Endothelial cell of umbilical vein (primary cell): ENCODE measurements around the gene SNN. TPM values are rescaled to one million over a fixed set of nuclear protein-coding genes. Genes with fewer than 3 reads are reported as not detected.

Source experiments
- BruUV-seq: library from RNA; stranded (reverse); fragments of 400-500 nt; replicated peaks from 2 replicates; lab custom pipeline; 2021; lab: Mats Ljungman, UMichigan
- CTCF ChIA-PET: fragments of 300-600, 350-600 bp; sonication (Branson Sonifier 250); formaldehyde crosslinking; loops from one replicate; lab custom pipeline; 2021; ENCODE audit warnings: antibody characterized with exemption, inconsistent platforms; lab: Charles Lee
- POLR2A ChIA-PET: fragments of 300-600, 350-600 bp; sonication (Branson Sonifier 250); formaldehyde crosslinking; loops from one replicate; lab custom pipeline; 2021; ENCODE audit warnings: antibody characterized with exemption, inconsistent platforms; lab: Charles Lee
- DNase-seq: peaks from one replicate; pipeline ENCODE4 v3.0.0-alpha.2; 2011; ENCODE audit warnings: low read depth, low spot score
- FAIRE-seq: peaks from 2 replicates; lab custom pipeline; 2011; peaks lifted over from hg19 to GRCh38; lab: Jason Lieb, UNC
- H2AFZ ChIP-seq: 2 replicates; pipeline ENCODE4 v1.6.0; 2012; ENCODE audit warnings: low read depth, low read length, control low read depth, inconsistent platforms
- H3K27ac ChIP-seq: 2 replicates; pipeline ENCODE4 v1.5.1; 2011; ENCODE audit warnings: low read depth, mild to moderate bottlenecking, control low read depth, low read length, moderate library complexity; ENCODE audit not compliant: insufficient read depth
- H3K27me3 ChIP-seq, 2 experiments: 2 replicates each; pipeline versions ENCODE4 v1.6.0 to v1.6.1; 2011; ENCODE audit warnings: low read length in 2 of 2, mixed read lengths in 1 of 2; ENCODE audit not compliant: control insufficient read depth in 2 of 2, insufficient read depth in 2 of 2
- H3K36me3 ChIP-seq, 2 experiments: 2 replicates in 1 of 2; 3 replicates in 1 of 2; pipeline ENCODE4 v1.5.1; 2011; ENCODE audit warnings: low read length in 2 of 2, mild to moderate bottlenecking in 1 of 2, moderate library complexity in 1 of 2; ENCODE audit not compliant: control insufficient read depth in 2 of 2, insufficient read depth in 2 of 2; ENCODE audit errors: extremely low read depth in 1 of 2
- H3K4me1 ChIP-seq: 3 replicates; pipeline ENCODE4 v1.5.1; 2011; ENCODE audit warnings: mild to moderate bottlenecking, low read length; ENCODE audit not compliant: control insufficient read depth, insufficient read depth; ENCODE audit errors: extremely low read depth
- H3K4me2 ChIP-seq: 2 replicates; pipeline ENCODE4 v1.6.1; 2011; ENCODE audit warnings: low read length, control low read depth, mixed read lengths; ENCODE audit not compliant: insufficient read depth
- H3K4me3 ChIP-seq, 3 experiments: fragments of 200-600 bp in 1 of 3; sonication (generic), shearing (Covaris generic) in 1 of 3; replicated peaks in 1 of 3; 2 replicates each; pipeline ENCODE4 v1.5.1; 2011 to 2016; ENCODE audit warnings: control low read depth in 3 of 3, low read length in 3 of 3, mild to moderate bottlenecking in 2 of 3, inconsistent platforms in 1 of 3, low read depth in 1 of 3, moderate library complexity in 1 of 3; ENCODE audit not compliant: insufficient read depth in 1 of 3
- H3K79me2 ChIP-seq: 2 replicates; pipeline ENCODE4 v1.6.0; 2012; ENCODE audit warnings: low read length, inconsistent platforms; ENCODE audit not compliant: control insufficient read depth, insufficient read depth
- H3K9ac ChIP-seq: replicated peaks from 2 replicates; pipeline ENCODE3; 2011; ENCODE audit warnings: low read length, control low read depth; ENCODE audit not compliant: insufficient read depth; ENCODE audit errors: extremely low read depth
- H3K9me1 ChIP-seq: replicated peaks from 3 replicates; pipeline ENCODE4 v1.6.0; 2011; ENCODE audit warnings: mild to moderate bottlenecking, low read length; ENCODE audit not compliant: control insufficient read depth, insufficient read depth; ENCODE audit errors: extremely low read depth
- H3K9me3 ChIP-seq: replicated peaks from 2 replicates; pipeline ENCODE4 v1.5.1; 2012; ENCODE audit warnings: low read length, inconsistent platforms; ENCODE audit not compliant: control insufficient read depth, insufficient read depth
- H4K20me1 ChIP-seq: replicated peaks from 2 replicates; pipeline ENCODE3; 2011; ENCODE audit warnings: mild to moderate bottlenecking, low read length; ENCODE audit not compliant: control insufficient read depth, insufficient read depth; ENCODE audit errors: extremely low read depth
- EZH2 ChIP-seq: IDR thresholded peaks from 2 replicates; pipeline ENCODE4 v1.6.1; 2012; ENCODE audit warnings: borderline replicate concordance, low read depth, mild to moderate bottlenecking, moderate library complexity, low read length, inconsistent platforms; ENCODE audit not compliant: severe bottlenecking
- FOS ChIP-seq: IDR thresholded peaks from 2 replicates; pipeline ENCODE4 v1.6.1; 2011; ENCODE audit warnings: mild to moderate bottlenecking, low read length, moderate library complexity, borderline replicate concordance; ENCODE audit not compliant: insufficient read depth
- GATA2 ChIP-seq: IDR thresholded peaks from 2 replicates; pipeline ENCODE4 v1.7.0; 2011; ENCODE audit warnings: low read depth, mild to moderate bottlenecking, moderate library complexity, mixed read lengths, low read length; ENCODE audit not compliant: insufficient read length, insufficient read depth
- JUN ChIP-seq: IDR thresholded peaks from 2 replicates; pipeline ENCODE4 v1.6.1; 2011; ENCODE audit warnings: borderline replicate concordance, low read depth; ENCODE audit not compliant: insufficient read length, insufficient read depth
- MYC ChIP-seq: IDR thresholded peaks from one replicate; pipeline ENCODE4 v1.6.1; 2011; ENCODE audit warnings: mild to moderate bottlenecking, low read depth, low read length
- POLR2A ChIP-seq: IDR thresholded peaks from 2 replicates; pipeline ENCODE4 v1.6.1; 2012; ENCODE audit warnings: low read depth, mild to moderate bottlenecking, control low read depth, low read length
- POLR2AphosphoS5 ChIP-seq: IDR thresholded peaks from 2 replicates; pipeline ENCODE4 v1.6.1; 2012; ENCODE audit warnings: low read depth, mild to moderate bottlenecking, control low read depth, low read length, moderate library complexity; ENCODE audit not compliant: insufficient read depth
- dilution Hi-C: fragments of 300-500 bp; cut with MboI; formaldehyde crosslinking; loops from one replicate; pipeline ENCODE4 v1.15.0; 2019; ENCODE audit warnings: low sequenced_read_pairs; ENCODE audit not compliant: extremely low pct_ligation_motif_present
- intact Hi-C: fragments of 100-400 bp; cut with micrococcal nuclease; formaldehyde crosslinking; loops from one replicate; pipeline ENCODE4 v1.10.0; 2022
- polyA plus RNA-seq, 4 experiments: library from polyadenylated mRNA; depleted of rRNA in 3 of 4; stranded (reverse) in 3 of 4; unstranded in 1 of 4; fragments of >200 nt; gene quantifications; 2 replicates each; pipeline versions ENCODE4 v1.2.1 to v1.2.3, GENCODE V29; 2011 to 2012; ENCODE audit warnings: missing spikeins in 1 of 4
- total RNA-seq: library from RNA; stranded (reverse); gene quantifications from 2 replicates; pipeline ENCODE4 v1.2.3, GENCODE V29; 2021
- TF ChIP-seq, protein P1 (sequence below), 2 donors: IDR thresholded peaks; 1 replicate in 1 of 2; 2 replicates in 1 of 2; pipeline ENCODE4 v1.5.1; 2011; ENCODE audit warnings: low read length in 2 of 2, mild to moderate bottlenecking in 2 of 2, moderate library complexity in 2 of 2, control low read depth in 1 of 2, inconsistent platforms in 1 of 2, low read depth in 1 of 2; ENCODE audit not compliant: insufficient read depth in 1 of 2; ENCODE audit errors: extremely low read depth in 1 of 2
- TF ChIP-seq, protein P2 (sequence below): IDR thresholded peaks from 2 replicates; pipeline ENCODE4 v1.6.1; 2011; ENCODE audit not compliant: insufficient read depth, insufficient read length

SNN gene
- total and polyA plus RNA-seq, 2 donors (not counting 3 experiments of a cell fraction or from before 2014, with no cell fraction given), result 17.7 to 24.1 TPM

DNA sequence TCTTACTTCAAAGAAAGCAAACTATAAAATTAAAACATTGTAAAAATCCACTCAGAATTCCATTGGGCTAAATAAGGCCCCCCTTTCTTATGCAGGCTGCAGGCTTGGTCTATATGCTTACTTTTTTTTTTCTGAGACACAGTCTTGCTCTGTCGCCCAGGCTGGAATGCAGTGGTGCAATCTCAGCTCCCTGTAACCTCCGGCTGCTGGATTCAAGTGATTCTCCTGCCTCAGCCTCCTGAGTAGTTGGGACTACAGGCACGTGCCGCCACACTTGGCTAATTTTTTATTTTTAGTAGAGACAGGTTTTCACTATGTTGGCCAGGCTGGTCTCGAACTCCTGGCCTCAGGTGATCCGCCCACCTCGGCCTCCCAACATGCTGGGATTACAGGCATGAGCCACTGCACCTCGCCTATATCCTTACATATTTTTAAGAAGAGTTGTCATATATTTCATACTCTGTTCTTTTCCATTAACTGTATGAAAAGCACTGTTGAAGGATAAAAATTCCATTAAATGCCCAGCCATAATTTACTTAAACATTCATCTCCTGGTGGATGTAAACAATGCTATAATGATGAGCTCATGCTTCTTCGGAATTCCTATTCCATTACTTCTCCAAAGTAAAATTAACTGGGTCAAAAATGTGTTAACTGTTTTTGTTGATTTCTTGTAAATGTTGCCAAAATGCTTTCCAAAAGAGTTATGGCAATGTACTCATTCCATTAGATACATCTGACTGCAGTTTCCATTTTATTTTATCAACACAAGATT lies 17.8 kb downstream of the SNN start:
- POLR2A ChIA-PET, result no interaction called here
- TF ChIP-seq, protein P1, sequence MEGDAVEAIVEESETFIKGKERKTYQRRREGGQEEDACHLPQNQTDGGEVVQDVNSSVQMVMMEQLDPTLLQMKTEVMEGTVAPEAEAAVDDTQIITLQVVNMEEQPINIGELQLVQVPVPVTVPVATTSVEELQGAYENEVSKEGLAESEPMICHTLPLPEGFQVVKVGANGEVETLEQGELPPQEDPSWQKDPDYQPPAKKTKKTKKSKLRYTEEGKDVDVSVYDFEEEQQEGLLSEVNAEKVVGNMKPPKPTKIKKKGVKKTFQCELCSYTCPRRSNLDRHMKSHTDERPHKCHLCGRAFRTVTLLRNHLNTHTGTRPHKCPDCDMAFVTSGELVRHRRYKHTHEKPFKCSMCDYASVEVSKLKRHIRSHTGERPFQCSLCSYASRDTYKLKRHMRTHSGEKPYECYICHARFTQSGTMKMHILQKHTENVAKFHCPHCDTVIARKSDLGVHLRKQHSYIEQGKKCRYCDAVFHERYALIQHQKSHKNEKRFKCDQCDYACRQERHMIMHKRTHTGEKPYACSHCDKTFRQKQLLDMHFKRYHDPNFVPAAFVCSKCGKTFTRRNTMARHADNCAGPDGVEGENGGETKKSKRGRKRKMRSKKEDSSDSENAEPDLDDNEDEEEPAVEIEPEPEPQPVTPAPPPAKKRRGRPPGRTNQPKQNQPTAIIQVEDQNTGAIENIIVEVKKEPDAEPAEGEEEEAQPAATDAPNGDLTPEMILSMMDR (IDR thresholded peaks at IDR 0.05; ENCODE audit: extremely low read depth in 1 of 2, insufficient read depth in 1 of 2, low read depth in 1 of 2, low read length in 2 of 2), result no peak
- TF ChIP-seq POLR2A (no peak), GATA2 (no peak), FOS (no peak), POLR2AphosphoS5 (no peak), MYC (no peak), EZH2 (no peak), JUN (no peak)
- TF ChIP-seq, protein P2, sequence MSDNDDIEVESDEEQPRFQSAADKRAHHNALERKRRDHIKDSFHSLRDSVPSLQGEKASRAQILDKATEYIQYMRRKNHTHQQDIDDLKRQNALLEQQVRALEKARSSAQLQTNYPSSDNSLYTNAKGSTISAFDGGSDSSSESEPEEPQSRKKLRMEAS, result no peak
- no peak overlapping the region for H2AFZ ChIP-seq
- no peak overlapping the region for H3K9ac ChIP-seq
- dilution Hi-C loops (no loop called here), intact Hi-C loops (no loop called here)
- H3K9me3 ChIP-seq, result no peaks in the 10 kb centered on the region
- H4K20me1 ChIP-seq, result no peaks in the 10 kb centered on the region
- no peak overlapping the region for H3K27ac ChIP-seq
- peaks cover 13 to 22% of the 10 kb centered on the region in 2 experiments for H3K36me3 ChIP-seq
- CTCF ChIA-PET, result no interaction called here
- H3K4me3 ChIP-seq, result no peak overlapping the region
- H3K9me1 ChIP-seq, result no peaks in the 10 kb centered on the region
- FAIRE-seq (no peak), DNase-seq (no peak)
- no peaks in the 10 kb centered on the region for H3K4me1 ChIP-seq
- peaks cover 2% of the 10 kb centered on the region for H3K79me2 ChIP-seq
- H3K4me2 ChIP-seq, result no peak overlapping the region
- no peaks in the 10 kb centered on the region for H3K27me3 ChIP-seq
- no TSS peak for BruUV-seq
